ENCODE results near the gene ADAMTS19.

The ADAMTS19 gene

DNA sequence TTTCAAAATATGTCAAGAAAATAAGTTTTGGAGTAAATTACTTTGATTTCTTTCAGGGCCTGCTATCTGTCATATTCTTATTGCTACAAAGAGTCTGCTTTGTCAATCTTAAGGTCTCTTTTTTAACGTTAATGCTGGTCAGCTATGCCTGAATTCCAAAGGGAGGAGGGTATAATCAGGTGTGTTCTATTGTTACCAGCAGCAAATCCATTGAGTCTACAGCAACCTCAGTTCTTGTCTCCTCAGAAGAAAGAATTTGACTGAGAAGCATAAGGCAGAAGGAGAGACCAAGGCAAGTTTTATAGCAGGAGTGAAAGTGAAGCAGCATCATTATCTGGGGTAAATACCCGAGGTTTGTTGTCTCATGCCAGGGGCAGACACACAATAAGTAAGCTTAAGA is 264.1 kb downstream of the ADAMTS19 start:
- no peaks in the 10 kb centered on the region for H3K9me3 ChIP-seq (ENCODE audit: control extremely low read depth in 1 of 5, control insufficient read depth in 4 of 5, insufficient read depth in 2 of 5, low read depth in 1 of 5, low read length in 4 of 5)
- CTCF ChIA-PET, result no interaction called here
- 90% methylated on average over 1 of the region's 2 CpGs for WGBS (ENCODE audit: insufficient coverage)

GRCh38 chr5:129724647-129725046 is 264.5 kb downstream of the ADAMTS19 start:
- H3K27me3 ChIP-seq (replicated peaks in 2 of 5; ENCODE audit: control insufficient read depth in 4 of 5, insufficient read depth in 5 of 5, low read length in 4 of 5), result no peaks in the 10 kb centered on the region
- ChIA-PET CTCF (no interaction called here), POLR2A (no interaction called here)
- H3K27ac ChIP-seq (ENCODE audit: insufficient read depth in 1 of 2, low read depth in 1 of 2, low read length in 2 of 2, poor library complexity in 1 of 2, severe bottlenecking in 2 of 2), result no peak overlapping the region
- no peaks in the 10 kb centered on the region for H3K4me1 ChIP-seq (ENCODE audit: control extremely low read depth in 1 of 4, control insufficient read depth in 4 of 4, insufficient read depth in 4 of 4, low read length in 3 of 4)
- H3K9me3 ChIP-seq (ENCODE audit: control extremely low read depth in 1 of 5, control insufficient read depth in 4 of 5, insufficient read depth in 2 of 5, low read depth in 1 of 5, low read length in 4 of 5), result no peaks in the 10 kb centered on the region
- H3K4me3 ChIP-seq (ENCODE audit: control insufficient read depth in 1 of 7, extremely low read depth in 1 of 7, insufficient read depth in 4 of 7, low read depth in 2 of 7, low read length in 6 of 7), result no peak overlapping the region
- DNase-seq, result no peak
- H3K36me3 ChIP-seq (ENCODE audit: control insufficient read depth in 4 of 4, insufficient read depth in 4 of 4, low read length in 3 of 4), result no peaks in the 10 kb centered on the region
- 93% methylated on average over 3 of the region's 4 CpGs for WGBS (ENCODE audit: insufficient coverage)

More for the DNA sequence above, 264.1 kb downstream of the ADAMTS19 start:
- Histone ChIP-seq H3K4me1 (ENCODE audit: control extremely low read depth in 1 of 4, control insufficient read depth in 4 of 4, insufficient read depth in 4 of 4, low read length in 3 of 4) (no peaks in the 10 kb centered on the region), H3K36me3 (ENCODE audit: control insufficient read depth in 4 of 4, insufficient read depth in 4 of 4, low read length in 3 of 4) (no peaks in the 10 kb centered on the region), H3K4me3 (ENCODE audit: control insufficient read depth in 1 of 7, extremely low read depth in 1 of 7, insufficient read depth in 4 of 7, low read depth in 2 of 7, low read length in 6 of 7) (no peak overlapping the region), H3K27me3 (replicated peaks in 2 of 5; ENCODE audit: control insufficient read depth in 4 of 5, insufficient read depth in 5 of 5, low read length in 4 of 5) (no peaks in the 10 kb centered on the region), H3K27ac (ENCODE audit: insufficient read depth in 1 of 2, low read depth in 1 of 2, low read length in 2 of 2, poor library complexity in 1 of 2, severe bottlenecking in 2 of 2) (no peak overlapping the region)
- DNase-seq, result no peak
- POLR2A ChIA-PET, result no interaction called here

- ChIA-PET CTCF (interaction anchor here (1.3 kb wide), 1 partner anchor 28 kb away, joined by 3 read pairs; no protein-coding TSS in a partner anchor), POLR2A (no interaction called here)
- Histone ChIP-seq H3K4me3 (ENCODE audit: control insufficient read depth in 1 of 7, extremely low read depth in 1 of 7, insufficient read depth in 4 of 7, low read depth in 2 of 7, low read length in 6 of 7) (no peak overlapping the region), H3K27ac (ENCODE audit: insufficient read depth in 1 of 2, low read depth in 1 of 2, low read length in 2 of 2, poor library complexity in 1 of 2, severe bottlenecking in 2 of 2) (no peak overlapping the region), H3K9me3 (ENCODE audit: control extremely low read depth in 1 of 5, control insufficient read depth in 4 of 5, insufficient read depth in 2 of 5, low read depth in 1 of 5, low read length in 4 of 5) (no peaks in the 10 kb centered on the region), H3K27me3 (replicated peaks in 2 of 5; ENCODE audit: control insufficient read depth in 4 of 5, insufficient read depth in 5 of 5, low read length in 4 of 5) (peaks cover 0 to 3% (median 0%) of the 10 kb centered on the region in 5 experiments), H3K4me1 (ENCODE audit: control extremely low read depth in 1 of 4, control insufficient read depth in 4 of 4, insufficient read depth in 4 of 4, low read length in 3 of 4) (no peaks in the 10 kb centered on the region), H3K36me3 (ENCODE audit: control insufficient read depth in 4 of 4, insufficient read depth in 4 of 4, low read length in 3 of 4) (no peaks in the 10 kb centered on the region)
- WGBS (ENCODE audit: insufficient coverage), result 100% methylated on average over 1 of the region's 2 CpGs
- DNase-seq, result no peak
Measured at GRCh38 chr5:129739773-129740172, 279.7 kb downstream of the ADAMTS19 start.

DNA sequence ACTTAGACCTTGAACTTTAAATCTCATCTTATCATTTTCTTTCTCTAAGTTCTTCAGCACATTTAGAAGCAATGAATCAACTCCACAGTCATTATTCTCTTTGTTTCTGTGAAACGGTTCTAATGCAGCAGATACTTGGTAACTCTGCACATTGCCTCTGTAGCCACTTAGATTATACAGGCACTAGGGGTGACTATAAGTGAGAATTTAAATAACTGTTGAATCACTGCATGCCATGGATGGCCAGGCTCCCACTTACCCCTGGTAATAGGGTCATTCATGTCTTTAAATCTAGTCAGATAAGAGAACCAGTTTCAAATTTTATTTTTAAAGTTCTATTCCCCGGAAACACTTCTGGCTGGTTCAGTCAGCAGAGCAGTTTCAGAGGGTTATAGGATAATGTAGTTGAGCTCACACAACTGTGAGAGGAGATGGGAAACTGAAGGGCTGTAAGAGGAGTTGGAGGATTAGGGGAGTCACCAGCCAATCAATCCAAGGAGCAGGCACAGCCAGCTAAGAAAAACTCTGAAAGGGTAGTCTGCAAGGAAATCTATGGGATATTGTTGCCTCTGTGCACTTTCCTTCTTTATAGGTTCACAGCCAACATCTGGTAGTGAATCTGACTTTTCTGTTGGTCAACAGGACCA is 283.6 kb downstream of the ADAMTS19 start:
- Histone ChIP-seq H3K27ac (ENCODE audit: insufficient read depth in 1 of 2, low read depth in 1 of 2, low read length in 2 of 2, poor library complexity in 1 of 2, severe bottlenecking in 2 of 2) (no peak overlapping the region), H3K9me3 (ENCODE audit: control extremely low read depth in 1 of 5, control insufficient read depth in 4 of 5, insufficient read depth in 2 of 5, low read depth in 1 of 5, low read length in 4 of 5) (no peaks in the 10 kb centered on the region), H3K4me1 (ENCODE audit: control extremely low read depth in 1 of 4, control insufficient read depth in 4 of 4, insufficient read depth in 4 of 4, low read length in 3 of 4) (no peaks in the 10 kb centered on the region), H3K27me3 (replicated peaks in 2 of 5; ENCODE audit: control insufficient read depth in 4 of 5, insufficient read depth in 5 of 5, low read length in 4 of 5) (peaks cover 0 to 3% (median 0%) of the 10 kb centered on the region in 5 experiments), H3K36me3 (ENCODE audit: control insufficient read depth in 4 of 4, insufficient read depth in 4 of 4, low read length in 3 of 4) (no peaks in the 10 kb centered on the region), H3K4me3 (ENCODE audit: control insufficient read depth in 1 of 7, extremely low read depth in 1 of 7, insufficient read depth in 4 of 7, low read depth in 2 of 7, low read length in 6 of 7) (no peak overlapping the region)
- POLR2A ChIA-PET, result no interaction called here
- no CpG with 5 or more reads among the region's 2 CpGs for WGBS (ENCODE audit: insufficient coverage)
- CTCF ChIA-PET, result no interaction called here
- no peak for DNase-seq

DNA sequence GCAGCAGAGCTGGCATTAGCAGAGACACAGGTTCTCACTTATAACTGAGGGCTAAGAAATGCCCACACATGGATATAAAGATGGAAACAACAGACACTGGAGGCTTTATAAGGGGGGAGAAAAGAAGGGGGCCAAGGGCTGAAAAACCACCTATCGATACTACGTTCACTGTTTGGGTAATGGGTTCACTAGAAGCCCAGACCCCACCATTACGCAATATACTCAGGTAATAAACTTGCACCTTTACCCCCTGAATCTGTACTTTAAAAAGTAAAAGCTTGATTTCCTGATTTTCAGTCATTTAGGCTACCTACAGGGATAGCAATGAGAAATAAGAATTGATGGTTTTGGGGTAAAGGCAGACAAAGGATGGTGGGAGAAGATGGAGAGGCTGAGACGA is 285.9 kb downstream of the ADAMTS19 start:
- no peak overlapping the region for H3K4me3 ChIP-seq (ENCODE audit: control insufficient read depth in 1 of 7, extremely low read depth in 1 of 7, insufficient read depth in 4 of 7, low read depth in 2 of 7, low read length in 6 of 7)
- H3K27me3 ChIP-seq (replicated peaks in 2 of 5; ENCODE audit: control insufficient read depth in 4 of 5, insufficient read depth in 5 of 5, low read length in 4 of 5), result peaks cover 0 to 3% (median 0%) of the 10 kb centered on the region in 5 experiments
- H3K4me1 ChIP-seq (ENCODE audit: control extremely low read depth in 1 of 4, control insufficient read depth in 4 of 4, insufficient read depth in 4 of 4, low read length in 3 of 4), result no peaks in the 10 kb centered on the region
- WGBS (ENCODE audit: insufficient coverage), result no CpG with 5 or more reads among the region's 4 CpGs
- DNase-seq, result no peak
- no peaks in the 10 kb centered on the region for H3K36me3 ChIP-seq (ENCODE audit: control insufficient read depth in 4 of 4, insufficient read depth in 4 of 4, low read length in 3 of 4)
- ChIA-PET CTCF (no interaction called here), POLR2A (no interaction called here)
- no peaks in the 10 kb centered on the region for H3K9me3 ChIP-seq (ENCODE audit: control extremely low read depth in 1 of 5, control insufficient read depth in 4 of 5, insufficient read depth in 2 of 5, low read depth in 1 of 5, low read length in 4 of 5)
- H3K27ac ChIP-seq (ENCODE audit: insufficient read depth in 1 of 2, low read depth in 1 of 2, low read length in 2 of 2, poor library complexity in 1 of 2, severe bottlenecking in 2 of 2), result no peak overlapping the region

- no peaks in the 10 kb centered on the region for H3K36me3 ChIP-seq (ENCODE audit: control insufficient read depth in 4 of 4, insufficient read depth in 4 of 4, low read length in 3 of 4)
- ChIA-PET POLR2A (no interaction called here), CTCF (no interaction called here)
- no peak overlapping the region for H3K27ac ChIP-seq (ENCODE audit: insufficient read depth in 1 of 2, low read depth in 1 of 2, low read length in 2 of 2, poor library complexity in 1 of 2, severe bottlenecking in 2 of 2)
- H3K4me3 ChIP-seq (ENCODE audit: control insufficient read depth in 1 of 7, extremely low read depth in 1 of 7, insufficient read depth in 4 of 7, low read depth in 2 of 7, low read length in 6 of 7), result no peak overlapping the region
- no peaks in the 10 kb centered on the region for H3K4me1 ChIP-seq (ENCODE audit: control extremely low read depth in 1 of 4, control insufficient read depth in 4 of 4, insufficient read depth in 4 of 4, low read length in 3 of 4)
- H3K9me3 ChIP-seq (ENCODE audit: control extremely low read depth in 1 of 5, control insufficient read depth in 4 of 5, insufficient read depth in 2 of 5, low read depth in 1 of 5, low read length in 4 of 5), result no peaks in the 10 kb centered on the region
- no CpG with 5 or more reads among the region's 2 CpGs for WGBS (ENCODE audit: insufficient coverage)
- peaks cover 0 to 3% (median 0%) of the 10 kb centered on the region in 5 experiments for H3K27me3 ChIP-seq (replicated peaks in 2 of 5; ENCODE audit: control insufficient read depth in 4 of 5, insufficient read depth in 5 of 5, low read length in 4 of 5)
- DNase-seq, result no peak
Measured at GRCh38 chr5:129746876-129747275, 286.8 kb downstream of the ADAMTS19 start.

DNA sequence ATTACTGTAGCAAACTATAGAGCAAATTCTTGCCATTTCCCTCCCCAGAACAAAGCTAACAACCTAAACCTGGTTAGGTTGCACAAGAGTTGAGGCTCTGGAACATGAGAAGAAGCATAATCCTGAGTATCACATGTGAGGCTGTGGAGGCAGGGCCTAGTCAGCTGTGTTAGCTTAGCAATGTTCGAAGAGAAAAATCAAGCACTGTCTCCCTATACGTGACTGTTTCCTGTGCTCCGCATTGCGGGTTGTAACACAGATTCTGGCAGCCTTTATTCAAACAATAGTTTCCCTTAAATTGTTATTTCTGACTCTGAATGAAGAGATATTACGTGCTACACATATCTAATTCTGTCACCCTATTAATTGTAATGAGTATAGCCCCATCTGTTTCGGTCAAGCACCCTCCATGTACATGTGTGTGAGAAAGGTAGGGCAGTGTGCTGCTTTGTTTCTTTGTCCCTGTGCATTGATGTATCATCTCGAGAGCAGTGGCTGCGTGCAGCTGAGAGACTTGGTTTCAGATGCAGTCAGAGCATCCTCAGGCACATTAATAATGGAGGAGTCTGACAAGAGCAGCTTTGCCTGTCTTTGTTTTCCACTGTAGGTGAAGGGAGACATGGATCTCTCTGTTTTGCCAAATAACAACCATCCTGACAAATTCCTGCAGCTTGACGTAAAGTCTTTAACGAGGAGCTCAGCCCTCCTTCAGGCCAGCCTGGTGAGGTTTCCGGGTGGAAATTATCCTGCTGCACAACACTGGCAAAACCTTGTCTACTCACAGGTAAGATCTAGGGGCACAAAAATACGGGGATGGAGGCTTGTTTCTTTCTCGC is 287.7 kb downstream of the ADAMTS19 start, which contains the start of gene MINAR2:
Gene MINAR2 (plus strand): TSS at position 523 of the 836 bp plus-strand sequence. CDS start 97 bp downstream, at position 620.
- POLR2A ChIA-PET, result no interaction called here
- Histone ChIP-seq H3K36me3 (ENCODE audit: control insufficient read depth in 4 of 4, insufficient read depth in 4 of 4, low read length in 3 of 4) (no peaks in the 10 kb centered on the region), H3K27ac (ENCODE audit: insufficient read depth in 1 of 2, low read depth in 1 of 2, low read length in 2 of 2, poor library complexity in 1 of 2, severe bottlenecking in 2 of 2) (no peak within 1 kb of the TSS), H3K27me3 (replicated peaks in 2 of 5; ENCODE audit: control insufficient read depth in 4 of 5, insufficient read depth in 5 of 5, low read length in 4 of 5) (peaks cover 0 to 3% (median 0%) of the 10 kb centered on the region in 5 experiments), H3K9me3 (ENCODE audit: control extremely low read depth in 1 of 5, control insufficient read depth in 4 of 5, insufficient read depth in 2 of 5, low read depth in 1 of 5, low read length in 4 of 5) (no peaks in the 10 kb centered on the region), H3K4me3 (ENCODE audit: control insufficient read depth in 1 of 7, extremely low read depth in 1 of 7, insufficient read depth in 4 of 7, low read depth in 2 of 7, low read length in 6 of 7) (no peak within 1 kb of the TSS), H3K4me1 (ENCODE audit: control extremely low read depth in 1 of 4, control insufficient read depth in 4 of 4, insufficient read depth in 4 of 4, low read length in 3 of 4) (no peaks in the 10 kb centered on the region)
- CTCF ChIA-PET, result interaction anchor here (1.5 kb wide), 1 partner anchor 23 kb away, joined by 3 read pairs; no protein-coding TSS in a partner anchor
- WGBS (ENCODE audit: insufficient coverage), result over 99% methylated on average over 9 of the region's 13 CpGs
- DNase-seq, result no peak

All from common myeloid progenitor, CD34-positive (primary cell).